Activated T-cell treated with anti-CD3 and anti-CD28 coated beads for 4 hours (primary cell): ENCODE measurements around the gene MYO9A.
"Not testable (repeated sequence)": the region's sequence is repeated elsewhere in the genome, so short reads cannot be mapped to it uniquely, and the experiment has no call there.

Source experiments
- DNase-seq: peaks from one replicate; pipeline ENCODE4 v3.0.0-alpha.2; 2020

Gene MYO9A

DNA sequence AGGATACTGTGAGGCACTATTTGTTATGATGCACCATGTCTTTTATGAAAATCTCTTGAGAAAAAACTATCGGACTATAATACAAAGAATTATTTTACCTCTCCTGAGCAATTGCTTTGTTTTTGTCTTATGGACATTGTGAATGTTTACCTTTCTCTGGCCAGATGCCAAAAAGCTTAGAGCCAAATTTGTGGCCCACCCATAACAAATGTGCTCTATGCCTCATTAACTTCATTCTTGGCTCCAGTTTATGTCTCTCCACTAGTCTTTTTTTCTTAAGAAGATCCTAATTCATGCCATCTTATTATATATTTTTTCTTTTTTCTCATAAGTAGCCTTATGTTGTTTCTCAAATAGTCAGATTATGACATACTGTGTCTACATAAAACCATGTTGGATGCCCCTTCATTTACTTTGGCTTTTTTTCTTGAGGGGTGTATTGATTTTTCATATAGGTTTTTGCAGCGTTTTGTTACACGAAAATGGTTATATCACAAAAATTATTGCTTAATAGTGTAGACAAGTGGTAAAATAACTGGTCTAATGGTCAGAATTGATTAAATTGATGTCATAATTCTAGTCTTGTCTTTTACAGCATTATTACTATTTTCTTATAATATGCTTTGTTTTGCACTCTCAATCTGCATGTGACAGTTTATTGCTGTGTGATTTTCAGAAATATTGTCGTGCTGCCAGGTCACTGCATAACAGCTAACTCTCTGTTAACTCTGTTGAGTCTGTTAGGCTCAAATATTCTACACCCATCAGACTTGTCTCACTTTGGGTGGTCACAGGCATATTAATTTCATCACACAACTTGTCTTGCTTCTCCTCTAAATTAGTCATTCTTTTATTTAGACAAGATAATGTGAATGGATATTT, 18.5 kb upstream of the MYO9A start:
- no peak for DNase-seq

- DNase-seq: no peak
These were observed 17.8 kb upstream of the MYO9A start for GRCh38 chr15:72135719-72136118.

- DNase-seq: no peak
These were observed 15.3 kb upstream of the MYO9A start for GRCh38 chr15:72133211-72133610.

DNA sequence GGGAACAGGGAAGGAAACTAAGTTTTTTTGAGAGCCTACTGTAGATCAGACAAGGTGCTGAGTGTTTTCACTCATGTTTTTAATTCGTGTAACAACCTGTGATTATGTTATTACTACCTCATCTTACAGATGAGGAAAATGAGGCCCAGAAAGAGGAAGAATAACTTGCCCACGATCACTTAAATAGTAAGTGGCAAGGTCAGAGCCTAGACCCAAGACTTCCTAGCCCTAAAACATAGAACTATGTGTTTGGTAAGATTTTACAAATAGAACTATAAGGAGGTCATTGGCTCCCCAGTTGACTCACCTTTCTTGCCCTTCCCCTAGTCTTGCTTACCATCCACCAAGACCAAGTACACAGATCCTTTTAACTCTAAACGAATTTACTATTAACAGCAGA, 14.0 kb upstream of the MYO9A start:
- DNase-seq: no peak

GRCh38 chr15:72130272-72130671, 12.3 kb upstream of the MYO9A start:
- DNase-seq: no peak

GRCh38 chr15:72128359-72128758, 10.4 kb upstream of the MYO9A start:
- no peak for DNase-seq

DNA sequence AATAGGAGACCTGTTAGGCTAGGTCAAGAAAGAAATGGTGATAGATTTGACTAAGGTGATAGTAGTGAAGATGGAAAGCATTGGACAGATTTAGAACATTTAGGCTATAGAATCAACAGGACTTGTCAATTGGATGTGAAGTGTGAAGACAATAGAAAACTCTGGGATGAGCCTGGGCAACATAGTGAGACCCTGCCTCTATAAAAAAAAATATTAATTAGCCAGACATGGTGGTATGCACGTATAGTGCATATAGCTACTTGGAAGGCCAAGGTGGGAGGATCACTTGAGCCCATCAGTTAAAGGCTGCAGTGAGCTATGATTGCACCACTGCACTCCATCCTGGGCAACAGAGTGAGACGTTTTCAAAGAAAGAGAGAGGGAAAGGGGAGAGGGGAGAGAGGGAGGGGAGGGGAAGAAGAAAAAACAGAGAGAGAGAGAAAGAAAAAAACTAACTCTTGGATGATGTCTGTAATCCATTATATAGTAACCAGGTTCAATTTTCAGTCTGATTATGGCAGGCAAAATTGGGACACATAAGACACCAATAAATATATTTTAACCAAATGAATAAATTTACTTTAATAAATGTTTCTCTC, 9.9 kb upstream of the MYO9A start:
- DNase-seq: no peak

DNA sequence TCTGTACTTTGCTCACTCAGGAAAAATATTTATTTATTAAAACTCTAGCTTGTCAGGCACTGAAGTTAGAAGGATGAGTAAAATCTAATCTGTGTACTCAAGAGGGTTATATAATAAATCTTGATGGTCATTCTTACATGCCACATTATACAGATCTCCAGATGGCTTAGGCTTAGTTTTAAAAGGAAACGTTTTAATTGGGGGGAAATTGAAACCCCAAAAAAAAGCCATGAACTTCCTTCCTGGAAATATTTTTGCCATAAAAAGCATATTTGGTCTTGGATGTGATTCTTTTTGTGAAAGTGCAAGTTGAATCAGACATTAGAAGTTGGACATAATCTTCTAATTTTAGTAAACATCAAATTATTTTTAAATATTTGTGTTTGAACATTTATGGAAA, 6.3 kb upstream of the MYO9A start:
- DNase-seq: no peak

DNA sequence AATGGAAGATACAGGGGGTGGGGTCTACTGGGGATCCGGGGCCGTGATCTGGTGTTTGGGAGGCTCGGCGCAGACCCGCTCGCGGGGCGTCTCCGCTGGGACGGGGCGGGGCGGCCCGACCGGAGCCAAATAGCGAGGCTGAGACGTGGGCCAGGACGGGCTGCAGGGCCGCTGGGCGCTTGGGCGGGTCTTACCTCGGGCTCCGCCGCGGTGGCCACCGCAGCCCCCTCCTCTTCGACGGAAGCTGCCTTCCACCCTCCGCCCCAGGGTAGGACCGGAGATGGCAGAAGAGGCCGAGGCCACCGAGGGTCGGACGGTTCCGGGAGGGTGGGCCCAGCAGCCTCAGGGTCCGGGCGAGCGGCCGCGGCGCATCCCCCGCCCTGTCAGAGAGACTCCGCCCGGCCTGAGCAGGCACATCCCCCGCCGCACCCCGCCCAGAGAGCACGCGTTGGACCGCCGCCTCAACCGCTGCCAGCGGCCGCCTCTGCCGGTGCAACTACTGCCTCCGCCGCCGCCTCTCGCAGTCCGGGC, 399 bp downstream of the MYO9A start:
- peak; percentile 48 for DNase-seq

GRCh38 chr15:72116731-72117485, 1.0 kb downstream of the MYO9A start:
- peak; percentile 14 for DNase-seq

GRCh38 chr15:72113347-72114031, 4.5 kb downstream of the MYO9A start:
- DNase-seq: no peak

DNA sequence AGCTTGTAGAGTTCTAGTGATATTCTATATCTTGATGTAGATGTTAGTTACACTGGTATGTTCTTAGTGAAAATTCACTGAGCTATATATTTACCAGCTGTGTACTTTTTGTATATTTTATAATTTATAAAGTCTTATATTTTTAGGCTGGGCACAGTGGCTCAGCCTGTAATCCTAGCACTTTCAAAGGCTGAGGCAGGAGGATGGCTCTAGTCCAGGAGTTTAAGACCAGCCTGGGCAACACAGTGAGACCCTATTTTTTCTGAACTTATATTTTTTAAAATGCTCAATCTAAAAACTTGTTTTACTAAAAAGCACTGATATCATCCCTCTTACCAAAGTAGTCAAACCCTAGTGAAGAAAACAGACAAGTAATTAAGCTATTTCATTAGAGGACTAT, 5.1 kb downstream of the MYO9A start:
- DNase-seq: no peak

DNA sequence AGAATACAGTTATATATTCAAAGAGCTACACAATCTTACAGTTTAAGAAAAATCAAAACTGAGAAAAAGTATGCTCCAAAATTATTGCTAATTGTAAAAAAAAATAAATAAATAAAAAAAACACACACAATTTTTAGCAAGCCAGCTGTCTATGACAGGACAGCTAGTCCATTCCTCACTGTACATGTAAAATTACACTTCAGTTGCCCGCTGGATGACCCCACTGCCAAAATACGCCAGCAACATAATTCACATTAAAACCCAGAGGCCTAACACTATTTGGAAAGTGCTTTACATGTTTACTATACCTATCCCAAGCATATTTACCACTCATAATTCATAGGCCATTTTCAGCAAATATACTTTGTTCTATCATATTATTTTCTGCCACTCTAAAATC, 5.8 kb downstream of the MYO9A start:
- DNase-seq: no peak

DNA sequence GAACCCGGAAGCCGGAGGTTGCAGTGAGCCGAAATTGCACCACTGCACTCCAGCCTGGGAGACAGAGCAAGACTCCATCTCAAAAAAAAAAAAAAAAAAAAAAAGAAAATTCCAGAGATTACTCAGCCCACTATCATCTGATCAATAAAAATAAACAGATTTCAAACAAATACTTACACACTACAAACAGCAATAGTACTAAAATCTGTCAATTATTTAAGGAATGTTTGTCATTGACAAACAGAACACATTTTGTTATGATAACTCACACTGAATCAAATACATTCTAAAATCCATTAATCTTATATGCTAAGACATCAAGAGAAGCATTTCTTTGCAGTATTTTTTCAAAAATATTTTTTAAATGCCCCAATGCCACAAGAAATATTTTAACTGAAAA, 7.6 kb downstream of the MYO9A start:
- no peak for DNase-seq

DNA sequence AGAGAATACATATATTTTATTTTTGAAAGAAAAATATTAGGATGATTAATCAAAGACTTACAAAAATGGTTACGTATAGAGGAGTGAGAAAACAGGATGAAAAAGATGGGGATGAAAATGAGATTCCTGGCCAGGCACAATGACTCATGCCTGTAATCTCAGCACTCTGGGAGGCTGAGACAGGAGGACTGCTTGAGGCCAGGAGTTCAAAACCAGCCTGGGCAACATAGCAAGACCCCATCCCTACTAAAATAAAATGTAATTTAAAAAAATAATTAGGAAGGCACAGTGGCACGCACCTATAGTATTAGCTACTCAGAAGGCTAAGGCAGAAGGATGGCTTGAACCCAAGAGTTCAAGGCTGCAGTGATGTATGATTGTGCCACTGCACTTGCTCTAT, 11.9 kb downstream of the MYO9A start:
- DNase-seq: no peak

DNA sequence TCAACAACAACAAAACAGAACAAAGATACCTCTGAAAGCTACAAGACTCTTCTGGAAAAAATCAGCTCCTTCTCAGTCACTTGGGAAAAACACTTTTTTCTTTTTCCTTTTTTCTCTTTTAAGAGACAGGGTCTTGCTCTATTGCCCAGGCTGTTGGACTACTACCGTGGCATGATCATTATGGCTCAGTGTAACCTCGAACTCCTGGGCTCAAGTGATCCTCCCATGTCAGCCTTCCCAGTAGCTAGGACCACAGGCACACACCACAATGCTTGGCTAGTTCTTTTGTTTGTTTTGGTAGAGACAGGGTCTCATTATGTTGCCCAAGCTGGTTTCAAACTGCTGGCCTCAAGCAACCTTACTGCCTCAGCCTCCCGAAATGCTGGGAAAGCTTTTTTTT, 12.8 kb downstream of the MYO9A start:
- DNase-seq: no peak

- not testable (repeated sequence) for DNase-seq
These were observed 17.4 kb downstream of the MYO9A start for GRCh38 chr15:72100551-72100950.

GRCh38 chr15:72099155-72099554, 18.8 kb downstream of the MYO9A start:
- no peak for DNase-seq

- no peak for DNase-seq
These were observed 19.9 kb downstream of the MYO9A start for GRCh38 chr15:72098040-72098439.

GRCh38 chr15:72096796-72097195, 21.2 kb downstream of the MYO9A start:
- DNase-seq: no peak

DNA sequence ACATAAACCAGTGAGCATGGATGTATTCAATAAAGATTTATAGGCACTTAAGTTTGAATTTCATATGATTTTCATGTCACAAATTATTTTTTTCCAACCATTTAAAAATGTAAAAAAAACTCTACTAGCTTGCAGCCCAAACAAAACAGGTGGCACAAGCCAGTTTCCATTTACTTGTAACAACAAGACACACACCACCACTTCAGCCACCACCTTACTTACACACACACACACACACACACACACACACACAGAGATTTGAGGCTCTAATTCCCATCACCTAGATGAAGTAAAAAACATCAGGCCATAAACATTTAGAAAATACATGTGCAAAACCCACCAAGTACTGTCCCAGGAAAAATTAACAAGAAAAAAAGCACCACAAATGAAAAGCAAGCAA, 25.3 kb downstream of the MYO9A start:
- no peak for DNase-seq

DNA sequence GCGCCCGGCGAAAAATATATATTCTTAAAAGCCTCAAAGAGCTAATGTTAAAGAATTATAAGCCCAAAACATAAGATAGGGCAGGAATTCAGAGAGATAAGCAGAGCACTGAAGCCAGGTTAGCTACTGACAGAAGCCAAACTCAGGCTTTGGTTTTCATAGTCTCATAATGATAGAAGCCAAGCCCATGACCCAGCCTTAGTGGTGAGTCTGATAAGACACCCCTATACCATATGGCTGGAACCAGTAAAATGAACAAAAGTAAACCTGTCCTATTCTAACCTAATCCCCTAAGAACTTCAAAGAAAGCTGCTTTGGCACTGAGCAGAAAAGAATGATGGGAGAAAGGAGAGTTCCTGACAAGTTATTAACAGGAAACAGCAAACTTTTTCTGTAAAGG, 25.9 kb downstream of the MYO9A start:
- no peak for DNase-seq
